Endothelial cell of umbilical vein (primary cell): Measurements from ENCODE around the gene CMBL.

Source experiments
- POLR2A ChIP-seq: IDR thresholded peaks from 2 replicates; pipeline ENCODE4 v1.6.1; 2012; ENCODE audit warnings: low read depth, mild to moderate bottlenecking, control low read depth, low read length
- POLR2AphosphoS5 ChIP-seq: IDR thresholded peaks from 2 replicates; pipeline ENCODE4 v1.6.1; 2012; ENCODE audit warnings: low read depth, mild to moderate bottlenecking, control low read depth, low read length, moderate library complexity; ENCODE audit not compliant: insufficient read depth
- TF ChIP-seq, protein P1 (sequence below), 2 donors: IDR thresholded peaks; 1 replicate in 1 of 2; 2 replicates in 1 of 2; pipeline ENCODE4 v1.5.1; 2011; ENCODE audit warnings: low read length in 2 of 2, mild to moderate bottlenecking in 2 of 2, moderate library complexity in 2 of 2, control low read depth in 1 of 2, inconsistent platforms in 1 of 2, low read depth in 1 of 2; ENCODE audit not compliant: insufficient read depth in 1 of 2; ENCODE audit errors: extremely low read depth in 1 of 2
- TF ChIP-seq, protein P2 (sequence below): IDR thresholded peaks from 2 replicates; pipeline ENCODE4 v1.6.1; 2011; ENCODE audit not compliant: insufficient read depth, insufficient read length

DNA sequence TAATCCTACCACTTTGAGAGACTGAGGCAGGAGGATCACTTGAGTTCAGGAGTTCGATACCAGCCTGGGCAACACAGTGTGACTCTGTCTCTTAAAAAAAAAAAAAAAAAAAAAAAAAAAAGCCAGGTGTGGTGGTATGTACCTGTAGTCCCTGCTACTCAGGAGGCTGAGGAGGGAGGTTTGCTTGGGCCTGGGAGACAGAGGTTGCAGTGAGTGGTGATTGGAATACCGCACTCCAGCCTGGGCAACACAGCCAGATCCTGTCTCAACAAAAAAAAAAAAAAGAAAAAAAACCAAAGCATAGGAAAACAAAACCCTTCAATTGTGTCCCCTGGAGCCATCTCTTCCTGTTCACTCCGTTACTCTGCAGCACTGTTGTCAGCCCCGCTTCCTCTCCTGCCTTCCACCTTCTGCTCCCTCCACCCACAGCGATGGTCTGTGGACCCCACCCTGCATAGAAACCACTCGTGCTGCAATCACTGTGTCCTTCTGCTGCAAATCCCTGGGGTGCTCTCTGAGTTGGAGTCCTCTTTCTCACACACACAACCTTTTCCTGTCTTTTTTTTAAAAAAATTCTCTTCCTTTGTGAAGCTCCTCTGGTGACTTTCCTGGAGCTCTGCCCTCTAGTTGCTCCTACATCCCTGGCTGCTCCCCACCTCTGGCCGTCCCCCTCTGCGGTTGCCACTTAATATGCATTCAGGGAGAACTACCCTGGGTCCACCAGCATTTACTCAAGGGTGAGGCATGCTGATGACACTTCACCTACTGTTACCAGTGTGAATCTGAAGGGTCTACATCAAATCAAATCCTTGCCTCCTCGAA, 35.4 kb downstream of the CMBL start:
- TF ChIP-seq, protein P1, sequence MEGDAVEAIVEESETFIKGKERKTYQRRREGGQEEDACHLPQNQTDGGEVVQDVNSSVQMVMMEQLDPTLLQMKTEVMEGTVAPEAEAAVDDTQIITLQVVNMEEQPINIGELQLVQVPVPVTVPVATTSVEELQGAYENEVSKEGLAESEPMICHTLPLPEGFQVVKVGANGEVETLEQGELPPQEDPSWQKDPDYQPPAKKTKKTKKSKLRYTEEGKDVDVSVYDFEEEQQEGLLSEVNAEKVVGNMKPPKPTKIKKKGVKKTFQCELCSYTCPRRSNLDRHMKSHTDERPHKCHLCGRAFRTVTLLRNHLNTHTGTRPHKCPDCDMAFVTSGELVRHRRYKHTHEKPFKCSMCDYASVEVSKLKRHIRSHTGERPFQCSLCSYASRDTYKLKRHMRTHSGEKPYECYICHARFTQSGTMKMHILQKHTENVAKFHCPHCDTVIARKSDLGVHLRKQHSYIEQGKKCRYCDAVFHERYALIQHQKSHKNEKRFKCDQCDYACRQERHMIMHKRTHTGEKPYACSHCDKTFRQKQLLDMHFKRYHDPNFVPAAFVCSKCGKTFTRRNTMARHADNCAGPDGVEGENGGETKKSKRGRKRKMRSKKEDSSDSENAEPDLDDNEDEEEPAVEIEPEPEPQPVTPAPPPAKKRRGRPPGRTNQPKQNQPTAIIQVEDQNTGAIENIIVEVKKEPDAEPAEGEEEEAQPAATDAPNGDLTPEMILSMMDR (IDR thresholded peaks at IDR 0.05; ENCODE audit: extremely low read depth in 1 of 2, insufficient read depth in 1 of 2, low read depth in 1 of 2, low read length in 2 of 2): no peak
- TF ChIP-seq, protein P2, sequence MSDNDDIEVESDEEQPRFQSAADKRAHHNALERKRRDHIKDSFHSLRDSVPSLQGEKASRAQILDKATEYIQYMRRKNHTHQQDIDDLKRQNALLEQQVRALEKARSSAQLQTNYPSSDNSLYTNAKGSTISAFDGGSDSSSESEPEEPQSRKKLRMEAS: no peak
- no peak for TF ChIP-seq POLR2AphosphoS5
- TF ChIP-seq POLR2A: no peak
